H1 (cell line): Measurements from ENCODE around the gene DKK2. TPM values are rescaled to one million over a fixed set of nuclear protein-coding genes. Genes with fewer than 3 reads are reported as not detected.

Source experiments
- ASH2L ChIP-seq: fragments of 200-600, 300-600 bp; sonication (generic); IDR thresholded peaks from one replicate; pipeline ENCODE4 v1.7.1; 2017; ENCODE audit warnings: low read length
- CBX8 ChIP-seq: fragments of 300-800, 300-1000 bp; sonication (generic); IDR thresholded peaks from 2 replicates; pipeline ENCODE4 v1.7.1; 2016; ENCODE audit warnings: low read depth, low read length, borderline replicate concordance
- CHD2 ChIP-seq: IDR thresholded peaks from 2 replicates; pipeline ENCODE4 v1.6.1; 2012; ENCODE audit warnings: low read length, improper control_type of control experiment
- CHD7 ChIP-seq: fragments of 300-600 bp; sonication (generic); IDR thresholded peaks from 2 replicates; pipeline ENCODE4 v1.7.1; 2012; ENCODE audit warnings: low read length, moderate library complexity, mild to moderate bottlenecking, inconsistent platforms; ENCODE audit not compliant: insufficient replicate concordance
- EP300 ChIP-seq, 2 experiments: IDR thresholded peaks; 1 replicate in 1 of 2; 2 replicates in 1 of 2; pipeline ENCODE4 v1.6.1; 2011 to 2012; ENCODE audit warnings: low read depth in 2 of 2, low read length in 2 of 2, mild to moderate bottlenecking in 2 of 2, borderline replicate concordance in 1 of 2, inconsistent platforms in 1 of 2, moderate library complexity in 1 of 2
- SP1 ChIP-seq: IDR thresholded peaks from 2 replicates; pipeline ENCODE4 v1.6.1; 2011; ENCODE audit warnings: low read depth, low read length
- TEAD4 ChIP-seq: IDR thresholded peaks from 2 replicates; pipeline ENCODE4 v1.6.1; 2012; ENCODE audit warnings: low read depth, low read length, inconsistent platforms, mixed read lengths
- ZNF274 ChIP-seq: IDR thresholded peaks from 2 replicates; pipeline ENCODE4 v1.7.0; 2012; ENCODE audit warnings: low read length, borderline replicate concordance; ENCODE audit errors: extremely low read depth
- polyA plus RNA-seq, 7 experiments: library from polyadenylated mRNA; depleted of rRNA in 3 of 7; stranded (reverse) in 5 of 7; unstranded in 2 of 7; fragments of >200 nt in 5 of 7; fragments of 200-250 nt in 2 of 7; gene quantifications; 1 replicate in 5 of 7; 2 replicates in 1 of 7; 4 replicates in 1 of 7; pipeline versions ENCODE4 v1.2.1 to v1.2.3, GENCODE V29; 2011 to 2013; ENCODE audit warnings: missing spikeins in 2 of 7, mixed read lengths in 2 of 7
- total RNA-seq: library from RNA; stranded (reverse); fragmentation: NEBNext Ultra II Directional; extraction: Animal tissue kit (Norgen Biotek cat#: 25700); gene quantifications from 2 replicates; pipeline ENCODE4 v1.2.1, GENCODE V29; 2021

The DKK2 gene
- total and polyA plus RNA-seq, 2 of the 8 experiments (the other 6 are each of a cell fraction or from before 2014, with no cell fraction given) = 0.09 to 0.13 TPM

GRCh38 chr4:106993827-106994226 is 42.3 kb downstream of the DKK2 start (continued):
- no peak for TF ChIP-seq CHD7
- TF ChIP-seq EP300 (IDR thresholded peaks at IDR 0.05; ENCODE audit: borderline replicate concordance in 1 of 2, low read depth in 2 of 2, low read length in 2 of 2) = no peak
- TF ChIP-seq CBX8 = no peak
- TF ChIP-seq TEAD4 = no peak
- no peak for TF ChIP-seq ZNF274
- TF ChIP-seq ASH2L = no peak
- no peak for TF ChIP-seq SP1
- no peak for TF ChIP-seq CHD2
- TF ChIP-seq, all 59 proteins: peak for 0
